ENCODE measurements around the gene ANKRD6. TPM values are rescaled to one million over a fixed set of nuclear protein-coding genes. Genes with fewer than 3 reads are reported as not detected.

ANKRD6 gene
- total RNA-seq, 1 experiment from 2014 or later, result 5.6 TPM

DNA sequence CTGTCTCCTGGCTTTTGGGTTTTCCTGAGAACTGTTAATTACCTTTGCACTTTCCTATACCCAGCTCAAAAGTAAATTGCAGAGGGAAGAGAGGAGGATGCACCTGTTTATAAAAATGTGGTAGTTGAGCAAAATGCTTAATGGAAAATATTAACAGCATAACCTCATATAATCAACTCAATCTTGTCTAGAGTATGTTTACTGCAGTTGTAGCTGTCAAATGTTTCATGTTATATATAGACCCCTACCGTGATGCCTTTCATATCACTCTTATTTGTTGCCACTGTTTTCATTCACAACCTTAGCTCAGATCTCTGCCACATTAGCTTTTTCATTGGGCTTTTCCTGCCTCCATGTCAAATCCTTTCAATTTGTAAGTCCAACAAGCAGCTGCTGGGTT, 36.0 kb downstream of the ANKRD6 start:
- no peak overlapping the region for H3K4ac ChIP-seq (ENCODE audit: low read depth, low read length)
- no peaks in the 10 kb centered on the region for H3K27me3 ChIP-seq (ENCODE audit: insufficient read depth, low read length)
- H3K23ac ChIP-seq (ENCODE audit: insufficient read length, low read depth, low read length), result no peak overlapping the region
- no peak overlapping the region for H3T11ph ChIP-seq (ENCODE audit: low read length)
- peak overlapping the region in 1 of 3 experiments; percentile 56; a peak in 1 of 7 replicates for H3K27ac Mint-ChIP-seq
- H2BK15ac ChIP-seq (ENCODE audit: low read depth, low read length), result no peak overlapping the region
- H3K9me3 Mint-ChIP-seq, result no peaks in the 10 kb centered on the region
- no peak overlapping the region for H3K14ac ChIP-seq (ENCODE audit: insufficient read depth, low read length)
- WGBS (ENCODE audit: extremely low coverage, insufficient read length, low lambda C conversion rate), result no CpG with 5 or more reads among the region's 1 CpG
- no peaks in the 10 kb centered on the region for H3K79me1 ChIP-seq (ENCODE audit: insufficient read depth, low read depth, low read length, poor library complexity, severe bottlenecking)
- H3K4me2 ChIP-seq (ENCODE audit: insufficient read depth, insufficient read length, low read length), result no peak overlapping the region
- no peak overlapping the region for H2AFZ ChIP-seq (ENCODE audit: low read length)
- no peaks in the 10 kb centered on the region for H3K23me2 ChIP-seq (ENCODE audit: insufficient read length, low read depth, low read length, poor library complexity, severe bottlenecking)
- no peaks in the 10 kb centered on the region for H3K27me3 Mint-ChIP-seq (ENCODE audit: low read depth)
- H3K36me3 Mint-ChIP-seq (ENCODE audit: insufficient read depth in 1 of 3, low read depth in 3 of 3), result no peaks in the 10 kb centered on the region
- no peak overlapping the region for H2BK5ac ChIP-seq (ENCODE audit: insufficient read length, low read length)
- H3K4me3 Mint-ChIP-seq, result no peak overlapping the region
- no peak overlapping the region for H2BK12ac ChIP-seq (ENCODE audit: insufficient read length, low read depth, low read length)
- H2BK120ac ChIP-seq (ENCODE audit: low read depth, low read length, poor library complexity, severe bottlenecking), result no peak overlapping the region
- no peak overlapping the region for H2BK20ac ChIP-seq (ENCODE audit: low read depth, low read length, poor library complexity, severe bottlenecking)
- H2AK5ac ChIP-seq (ENCODE audit: insufficient read length, low read length), result no peak overlapping the region
- no peak for DNase-seq
- no peaks in the 10 kb centered on the region for H3K9me3 ChIP-seq (ENCODE audit: control insufficient read depth, low read depth, low read length)
- no peak overlapping the region for H4K8ac ChIP-seq (replicated peaks; ENCODE audit: insufficient read length, low read depth, low read length)
- H3K27ac ChIP-seq (ENCODE audit: insufficient read length, low read depth, low read length), result no peak overlapping the region
- no peak overlapping the region for H3K56ac ChIP-seq (ENCODE audit: insufficient read length, low read depth, low read length)
- H3K18ac ChIP-seq (ENCODE audit: insufficient read length, low read depth, low read length), result no peak overlapping the region
- H4K5ac ChIP-seq (ENCODE audit: insufficient read length, low read depth, low read length), result no peak overlapping the region
- TF ChIP-seq, protein P1, sequence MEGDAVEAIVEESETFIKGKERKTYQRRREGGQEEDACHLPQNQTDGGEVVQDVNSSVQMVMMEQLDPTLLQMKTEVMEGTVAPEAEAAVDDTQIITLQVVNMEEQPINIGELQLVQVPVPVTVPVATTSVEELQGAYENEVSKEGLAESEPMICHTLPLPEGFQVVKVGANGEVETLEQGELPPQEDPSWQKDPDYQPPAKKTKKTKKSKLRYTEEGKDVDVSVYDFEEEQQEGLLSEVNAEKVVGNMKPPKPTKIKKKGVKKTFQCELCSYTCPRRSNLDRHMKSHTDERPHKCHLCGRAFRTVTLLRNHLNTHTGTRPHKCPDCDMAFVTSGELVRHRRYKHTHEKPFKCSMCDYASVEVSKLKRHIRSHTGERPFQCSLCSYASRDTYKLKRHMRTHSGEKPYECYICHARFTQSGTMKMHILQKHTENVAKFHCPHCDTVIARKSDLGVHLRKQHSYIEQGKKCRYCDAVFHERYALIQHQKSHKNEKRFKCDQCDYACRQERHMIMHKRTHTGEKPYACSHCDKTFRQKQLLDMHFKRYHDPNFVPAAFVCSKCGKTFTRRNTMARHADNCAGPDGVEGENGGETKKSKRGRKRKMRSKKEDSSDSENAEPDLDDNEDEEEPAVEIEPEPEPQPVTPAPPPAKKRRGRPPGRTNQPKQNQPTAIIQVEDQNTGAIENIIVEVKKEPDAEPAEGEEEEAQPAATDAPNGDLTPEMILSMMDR (conservative IDR thresholded peaks at IDR 0.05), result no peak
- no peak overlapping the region for H4K91ac ChIP-seq (ENCODE audit: insufficient read length, low read depth, low read length)
- H3K79me2 ChIP-seq (ENCODE audit: insufficient read depth, low read length), result no peaks in the 10 kb centered on the region
- H4K20me1 ChIP-seq (ENCODE audit: control insufficient read depth, insufficient read depth, insufficient read length), result no peaks in the 10 kb centered on the region
- H3K9ac ChIP-seq (ENCODE audit: extremely low read depth, insufficient read length, low read length), result no peak overlapping the region
- H3K4me1 ChIP-seq (ENCODE audit: insufficient read depth, low read length), result no peaks in the 10 kb centered on the region
- H3K4me1 Mint-ChIP-seq, result peaks cover 10 to 18% of the 10 kb centered on the region in 2 experiments
